ENCODE data around the gene CCDC14.

Gene CCDC14

DNA sequence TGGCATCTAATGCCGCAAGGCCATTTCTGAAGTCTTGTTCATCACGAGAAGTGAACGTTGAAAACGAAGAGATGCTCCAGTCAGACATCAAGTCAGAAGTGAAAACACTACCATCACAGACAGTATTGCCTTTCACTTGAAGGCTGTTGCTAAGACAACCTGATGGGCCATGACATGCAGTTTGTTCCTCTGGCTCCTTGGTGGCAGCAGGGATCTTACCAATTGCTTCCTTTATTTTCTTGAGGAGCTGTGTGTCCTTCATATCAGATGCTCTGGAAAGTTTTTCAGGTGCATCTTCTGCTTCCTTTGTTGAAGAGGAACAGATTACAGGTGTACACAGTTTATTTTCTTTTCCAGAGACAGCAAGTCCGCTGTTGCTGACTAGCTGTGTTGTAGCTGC is 46.2 kb downstream of the CCDC14 start:
- peaks cover 26% of the 10 kb centered on the region for H3K36me3 ChIP-seq (ENCODE audit: low read depth)
- no peaks in the 10 kb centered on the region for H3K9me3 ChIP-seq (ENCODE audit: severe bottlenecking)
- H3K27me3 ChIP-seq (ENCODE audit: insufficient read depth, poor library complexity, severe bottlenecking): no peaks in the 10 kb centered on the region
- no peaks in the 10 kb centered on the region for H3K4me1 ChIP-seq (ENCODE audit: insufficient read depth, poor library complexity, severe bottlenecking)
- TF ChIP-seq, protein P1, sequence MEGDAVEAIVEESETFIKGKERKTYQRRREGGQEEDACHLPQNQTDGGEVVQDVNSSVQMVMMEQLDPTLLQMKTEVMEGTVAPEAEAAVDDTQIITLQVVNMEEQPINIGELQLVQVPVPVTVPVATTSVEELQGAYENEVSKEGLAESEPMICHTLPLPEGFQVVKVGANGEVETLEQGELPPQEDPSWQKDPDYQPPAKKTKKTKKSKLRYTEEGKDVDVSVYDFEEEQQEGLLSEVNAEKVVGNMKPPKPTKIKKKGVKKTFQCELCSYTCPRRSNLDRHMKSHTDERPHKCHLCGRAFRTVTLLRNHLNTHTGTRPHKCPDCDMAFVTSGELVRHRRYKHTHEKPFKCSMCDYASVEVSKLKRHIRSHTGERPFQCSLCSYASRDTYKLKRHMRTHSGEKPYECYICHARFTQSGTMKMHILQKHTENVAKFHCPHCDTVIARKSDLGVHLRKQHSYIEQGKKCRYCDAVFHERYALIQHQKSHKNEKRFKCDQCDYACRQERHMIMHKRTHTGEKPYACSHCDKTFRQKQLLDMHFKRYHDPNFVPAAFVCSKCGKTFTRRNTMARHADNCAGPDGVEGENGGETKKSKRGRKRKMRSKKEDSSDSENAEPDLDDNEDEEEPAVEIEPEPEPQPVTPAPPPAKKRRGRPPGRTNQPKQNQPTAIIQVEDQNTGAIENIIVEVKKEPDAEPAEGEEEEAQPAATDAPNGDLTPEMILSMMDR (IDR thresholded peaks at IDR 0.05; ENCODE audit: poor library complexity, severe bottlenecking): no peak
- DNase-seq (ENCODE audit: low spot score): no peak
- no peak overlapping the region for H3K27ac ChIP-seq (ENCODE audit: poor library complexity, severe bottlenecking)
- H3K4me3 ChIP-seq (ENCODE audit: severe bottlenecking): no peak overlapping the region
- ATAC-seq (ENCODE audit: low read depth): no peak

DNA sequence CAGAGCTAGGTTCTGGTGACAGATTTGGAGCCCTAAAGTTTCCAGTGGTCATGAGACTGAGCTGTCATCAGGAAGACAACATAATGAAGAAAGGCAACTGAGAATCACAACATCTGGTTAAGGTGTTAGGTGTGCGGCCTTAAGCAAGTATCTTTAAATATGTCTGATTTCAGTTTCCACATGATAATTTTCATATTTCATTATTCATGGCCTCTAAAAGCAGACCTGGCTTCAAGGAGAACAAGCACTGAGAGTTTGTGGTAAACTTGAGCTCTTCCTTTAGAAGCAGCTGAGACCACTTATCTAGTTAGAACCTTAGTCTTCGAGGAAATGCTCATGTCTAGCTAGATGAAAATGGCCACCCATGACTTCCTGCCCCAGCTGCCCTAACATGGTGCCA is 51.2 kb downstream of the CCDC14 start:
- no peak for ATAC-seq (ENCODE audit: low read depth)

DNA sequence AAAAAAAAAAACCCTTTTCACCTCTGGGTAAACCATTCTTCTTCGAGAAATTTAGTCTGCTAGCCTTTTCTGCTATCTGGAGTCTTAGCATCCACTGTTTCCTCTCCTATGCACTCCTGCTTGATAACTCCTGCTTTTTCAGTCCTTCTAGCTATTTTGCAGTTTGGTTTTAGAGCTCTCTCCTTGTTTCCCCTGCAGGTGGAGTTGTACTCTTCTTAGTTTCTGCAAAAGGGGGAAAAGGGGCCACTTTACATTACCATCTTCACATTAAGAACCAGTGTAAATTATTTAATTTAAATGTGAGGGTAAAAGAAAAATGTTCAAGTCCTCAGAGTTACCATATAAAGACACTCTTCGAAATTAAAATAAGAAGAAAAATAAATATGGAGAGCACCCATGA is 53.3 kb downstream of the CCDC14 start:
- no peak for DNase-seq (ENCODE audit: low spot score)

More for the DNA sequence above, 51.2 kb downstream of the CCDC14 start:
- no peak for DNase-seq (ENCODE audit: low spot score)
- H3K4me1 ChIP-seq (ENCODE audit: insufficient read depth, poor library complexity, severe bottlenecking): no peaks in the 10 kb centered on the region
- TF ChIP-seq, protein P1 (IDR thresholded peaks at IDR 0.05; ENCODE audit: poor library complexity, severe bottlenecking): no peak
- peaks cover 8% of the 10 kb centered on the region; the same call in 1 of the 2 replicates for H3K36me3 ChIP-seq (ENCODE audit: low read depth)
- no peak overlapping the region for H3K27ac ChIP-seq (ENCODE audit: poor library complexity, severe bottlenecking)
- H3K9me3 ChIP-seq (ENCODE audit: severe bottlenecking): no peaks in the 10 kb centered on the region
- H3K27me3 ChIP-seq (ENCODE audit: insufficient read depth, poor library complexity, severe bottlenecking): no peaks in the 10 kb centered on the region
- H3K4me3 ChIP-seq (ENCODE audit: severe bottlenecking): no peak overlapping the region

DNA sequence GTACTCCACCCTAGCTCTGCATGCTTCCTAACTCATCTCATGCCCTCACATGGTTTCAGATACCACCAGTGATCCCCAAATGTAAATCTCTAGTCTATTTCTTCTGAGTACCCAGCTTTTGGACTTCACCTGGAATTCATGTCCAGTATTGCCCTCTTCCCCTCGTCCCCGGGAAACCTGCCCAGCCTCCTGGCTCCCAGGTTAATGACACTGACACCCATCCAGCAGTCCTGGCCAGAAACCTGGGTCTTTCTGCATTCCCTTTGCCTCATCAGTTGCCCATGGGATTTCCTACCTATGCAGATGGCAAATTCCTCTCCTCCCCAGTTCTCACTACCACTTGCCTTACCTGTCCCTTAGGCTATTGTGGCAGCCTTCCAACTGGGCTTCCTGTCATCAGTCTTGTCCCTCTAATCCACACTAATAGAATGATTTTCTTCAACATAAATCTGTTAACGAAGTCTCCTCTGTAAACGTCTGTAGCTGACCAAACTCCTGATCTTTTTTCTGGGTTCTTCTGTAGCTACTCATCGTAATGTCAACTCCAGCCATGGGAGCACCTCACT is 61.6 kb downstream of the CCDC14 start:
- no peak overlapping the region for H3K4me3 ChIP-seq (ENCODE audit: severe bottlenecking)
- H3K27ac ChIP-seq (ENCODE audit: poor library complexity, severe bottlenecking): no peak overlapping the region
- TF ChIP-seq, protein P1 (IDR thresholded peaks at IDR 0.05; ENCODE audit: poor library complexity, severe bottlenecking): no peak
- no peaks in the 10 kb centered on the region for H3K36me3 ChIP-seq (ENCODE audit: low read depth)
- H3K9me3 ChIP-seq (ENCODE audit: severe bottlenecking): no peaks in the 10 kb centered on the region
- DNase-seq (ENCODE audit: low spot score) (no peak), ATAC-seq (ENCODE audit: low read depth) (peak; percentile 12; the same call in 1 of the 3 replicates)
- no peaks in the 10 kb centered on the region for H3K27me3 ChIP-seq (ENCODE audit: insufficient read depth, poor library complexity, severe bottlenecking)
- no peaks in the 10 kb centered on the region for H3K4me1 ChIP-seq (ENCODE audit: insufficient read depth, poor library complexity, severe bottlenecking)

More for the DNA sequence above, 53.3 kb downstream of the CCDC14 start:
- no peak overlapping the region for H3K4me3 ChIP-seq (ENCODE audit: severe bottlenecking)
- no peaks in the 10 kb centered on the region for H3K27me3 ChIP-seq (ENCODE audit: insufficient read depth, poor library complexity, severe bottlenecking)
- no peak overlapping the region for H3K27ac ChIP-seq (ENCODE audit: poor library complexity, severe bottlenecking)
- H3K4me1 ChIP-seq (ENCODE audit: insufficient read depth, poor library complexity, severe bottlenecking): no peaks in the 10 kb centered on the region
- H3K36me3 ChIP-seq (ENCODE audit: low read depth): no peaks in the 10 kb centered on the region
- no peaks in the 10 kb centered on the region for H3K9me3 ChIP-seq (ENCODE audit: severe bottlenecking)
- no peak for ATAC-seq (ENCODE audit: low read depth)
- TF ChIP-seq, protein P1 (IDR thresholded peaks at IDR 0.05; ENCODE audit: poor library complexity, severe bottlenecking): no peak

DNA sequence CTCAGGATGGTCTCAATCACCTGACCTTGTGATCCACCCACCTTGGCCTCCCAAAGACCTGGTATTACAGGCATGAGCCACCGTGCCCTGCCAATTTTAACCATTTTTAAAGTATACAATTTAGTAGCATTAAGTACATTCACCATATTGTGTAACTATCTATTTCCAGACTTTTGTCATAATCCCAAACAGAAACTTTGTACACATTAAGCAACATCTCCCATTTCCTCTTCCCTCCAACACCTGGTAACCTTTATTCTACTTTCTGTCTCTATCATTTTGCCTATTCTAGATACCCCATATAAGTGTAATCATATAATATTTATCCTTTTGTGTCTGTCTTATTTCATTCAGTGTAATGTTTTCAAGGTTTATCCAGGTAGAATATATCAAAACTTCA is 68.0 kb downstream of the CCDC14 start:
- no peak for DNase-seq (ENCODE audit: low spot score)
- H3K27me3 ChIP-seq (ENCODE audit: insufficient read depth, poor library complexity, severe bottlenecking): no peaks in the 10 kb centered on the region
- H3K4me3 ChIP-seq (ENCODE audit: severe bottlenecking): no peak overlapping the region
- no peak overlapping the region for H3K27ac ChIP-seq (ENCODE audit: poor library complexity, severe bottlenecking)
- no peaks in the 10 kb centered on the region for H3K36me3 ChIP-seq (ENCODE audit: low read depth)
- H3K9me3 ChIP-seq (ENCODE audit: severe bottlenecking): no peaks in the 10 kb centered on the region
- TF ChIP-seq, protein P1 (IDR thresholded peaks at IDR 0.05; ENCODE audit: poor library complexity, severe bottlenecking): no peak
- H3K4me1 ChIP-seq (ENCODE audit: insufficient read depth, poor library complexity, severe bottlenecking): no peaks in the 10 kb centered on the region
- no peak for ATAC-seq (ENCODE audit: low read depth)

Data from RWPE2 (cell line).